ENCODE data around the gene HLA-DOA.

The HLA-DOA gene

GRCh38 chr6:33017018-33017417 lies 7.6 kb upstream of the HLA-DOA start:
- no peak for DNase-seq (ENCODE audit: low read depth in 1 of 2, low spot score in 1 of 2)

- DNase-seq (ENCODE audit: low read depth in 1 of 2, low spot score in 1 of 2) = no peak
Observed at GRCh38 chr6:33015798-33016197, 6.4 kb upstream of the HLA-DOA start.

GRCh38 chr6:33014841-33015634 lies 5.6 kb upstream of the HLA-DOA start:
- DNase-seq (ENCODE audit: low read depth in 1 of 2, low spot score in 1 of 2) = no peak

GRCh38 chr6:33013608-33014007 lies 4.2 kb upstream of the HLA-DOA start:
- DNase-seq (ENCODE audit: low read depth in 1 of 2, low spot score in 1 of 2) = no peak

GRCh38 chr6:33010356-33010755 lies 965 bp upstream of the HLA-DOA start:
- no peak for DNase-seq (ENCODE audit: low read depth in 1 of 2, low spot score in 1 of 2)

GRCh38 chr6:33007831-33008400 lies 1.5 kb downstream of the HLA-DOA start:
- no peak for DNase-seq (ENCODE audit: low read depth in 1 of 2, low spot score in 1 of 2)

GRCh38 chr6:33004940-33005339 lies 4.5 kb downstream of the HLA-DOA start:
- no peak for DNase-seq (ENCODE audit: low read depth in 1 of 2, low spot score in 1 of 2)

GRCh38 chr6:33001685-33002084 lies 7.7 kb downstream of the HLA-DOA start:
- DNase-seq (ENCODE audit: low read depth in 1 of 2, low spot score in 1 of 2) = no peak

GRCh38 chr6:33000055-33000454 lies 9.3 kb downstream of the HLA-DOA start:
- no peak for DNase-seq (ENCODE audit: low read depth in 1 of 2, low spot score in 1 of 2)

GRCh38 chr6:32995448-32995847 lies 13.9 kb downstream of the HLA-DOA start:
- DNase-seq (ENCODE audit: low read depth in 1 of 2, low spot score in 1 of 2) = no peak

- DNase-seq (ENCODE audit: low read depth in 1 of 2, low spot score in 1 of 2) = no peak
Observed at GRCh38 chr6:32993363-32993973, 15.9 kb downstream of the HLA-DOA start.

- DNase-seq (ENCODE audit: low read depth in 1 of 2, low spot score in 1 of 2) = no peak
Observed at GRCh38 chr6:32991972-32992371, 17.4 kb downstream of the HLA-DOA start.

- no peak for DNase-seq (ENCODE audit: low read depth in 1 of 2, low spot score in 1 of 2)
Observed at GRCh38 chr6:32989368-32989767, 20.0 kb downstream of the HLA-DOA start.

GRCh38 chr6:32984622-32985389 lies 24.6 kb downstream of the HLA-DOA start:
- DNase-seq (ENCODE audit: low read depth in 1 of 2, low spot score in 1 of 2) = peak; percentile 76 to 90

GRCh38 chr6:32983964-32984621 lies 25.3 kb downstream of the HLA-DOA start:
- no peak for DNase-seq (ENCODE audit: low read depth in 1 of 2, low spot score in 1 of 2)

GRCh38 chr6:32983493-32983848 lies 25.9 kb downstream of the HLA-DOA start:
- no peak for DNase-seq (ENCODE audit: low read depth in 1 of 2, low spot score in 1 of 2)

GRCh38 chr6:32982702-32983492 lies 26.5 kb downstream of the HLA-DOA start:
- DNase-seq (ENCODE audit: low read depth in 1 of 2, low spot score in 1 of 2) = no peak

GRCh38 chr6:32982084-32982701 lies 27.2 kb downstream of the HLA-DOA start:
- no peak for DNase-seq (ENCODE audit: low read depth in 1 of 2, low spot score in 1 of 2)

- DNase-seq (ENCODE audit: low read depth in 1 of 2, low spot score in 1 of 2) = no peak
Observed at GRCh38 chr6:32980488-32981038, 28.8 kb downstream of the HLA-DOA start.

All from activated T-helper 1 cell treated with anti-CD3 and anti-CD28 coated beads, Interleukin-2, amount 50 U/mL, for 16 hours (primary cell).